Erythroblast (primary cell): ENCODE measurements around the gene NKIRAS2.

Source experiments
- DNase-seq, 2 experiments: peaks; one replicate each; lab custom pipeline; 2025; lab: John Stamatoyannopoulos, UW
- GATA1 ChIP-seq: IDR thresholded peaks from 2 replicates; pipeline ENCODE4 v1.6.1; 2011; ENCODE audit warnings: low read depth, mild to moderate bottlenecking, control low read depth, low read length, moderate library complexity
- POLR2A ChIP-seq: IDR thresholded peaks from 2 replicates; pipeline ENCODE4 v1.6.1; 2011; ENCODE audit warnings: mild to moderate bottlenecking, low read length

NKIRAS2 gene

DNA sequence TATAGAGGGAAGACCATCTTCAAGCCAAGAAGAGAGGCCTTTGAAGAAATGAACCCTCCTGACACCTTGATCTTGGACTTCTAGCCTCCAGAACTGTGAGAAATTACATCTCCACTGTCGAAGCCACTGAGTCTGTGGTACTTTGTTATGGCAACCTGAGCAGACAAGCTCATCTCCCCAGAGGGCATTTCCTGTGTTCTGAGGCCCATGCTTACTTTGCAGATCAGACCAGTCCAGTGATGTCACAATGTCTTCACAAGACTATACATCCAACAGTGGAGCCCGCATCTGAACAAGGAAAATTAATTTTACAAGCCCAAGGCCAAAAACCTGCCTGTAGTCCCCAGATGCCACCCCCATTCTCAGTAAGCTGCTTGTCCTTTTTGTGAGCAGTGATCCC is 45.3 kb downstream of the NKIRAS2 start:
- TF ChIP-seq GATA1 (no peak), POLR2A (no peak)
- no peak for DNase-seq

DNA sequence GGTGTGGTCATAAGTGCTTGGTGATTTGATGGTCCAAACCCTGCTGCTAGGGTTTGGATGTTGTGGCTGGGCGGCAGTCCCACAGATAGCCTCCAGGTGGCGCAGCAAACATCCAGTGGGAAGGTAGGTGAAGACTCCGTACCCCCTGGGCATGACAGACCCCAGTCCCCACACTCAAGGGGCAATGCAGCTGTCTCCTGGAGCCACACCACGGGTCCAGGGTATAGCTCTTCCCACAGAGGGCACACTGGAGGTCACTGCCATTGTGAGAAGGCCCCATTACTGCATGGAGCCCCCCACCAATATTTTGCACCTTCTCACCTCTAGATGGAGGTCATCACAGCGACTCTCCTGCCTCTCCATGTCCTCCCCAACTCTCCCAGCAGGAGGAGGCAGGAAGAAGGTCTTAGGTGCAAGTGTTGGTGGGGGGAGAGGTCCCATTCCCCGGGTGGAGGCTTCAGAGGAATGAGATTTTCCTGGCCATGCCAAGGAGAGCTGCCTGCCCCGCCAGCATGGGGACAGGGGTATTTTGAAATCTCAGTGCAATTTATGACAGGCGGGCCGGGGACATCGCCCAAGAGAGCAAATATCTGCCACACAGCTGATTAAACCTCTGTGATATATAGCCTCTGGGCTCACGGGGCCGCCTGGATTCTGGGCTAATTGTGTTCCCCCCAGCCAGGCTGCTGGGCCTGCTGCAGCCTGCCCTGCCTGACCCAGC is 47.6 kb downstream of the NKIRAS2 start:
- peak; percentile 54 to 77 for DNase-seq
- no peak for TF ChIP-seq POLR2A
- TF ChIP-seq GATA1: no peak

- DNase-seq: no peak
- no peak for TF ChIP-seq POLR2A
- TF ChIP-seq GATA1: no peak
Measured at GRCh38 chr17:42068979-42069378, 49.1 kb downstream of the NKIRAS2 start.

- no peak for TF ChIP-seq POLR2A
- TF ChIP-seq GATA1: no peak
- DNase-seq: no peak
Measured at GRCh38 chr17:42071810-42072209, 51.9 kb downstream of the NKIRAS2 start.

DNA sequence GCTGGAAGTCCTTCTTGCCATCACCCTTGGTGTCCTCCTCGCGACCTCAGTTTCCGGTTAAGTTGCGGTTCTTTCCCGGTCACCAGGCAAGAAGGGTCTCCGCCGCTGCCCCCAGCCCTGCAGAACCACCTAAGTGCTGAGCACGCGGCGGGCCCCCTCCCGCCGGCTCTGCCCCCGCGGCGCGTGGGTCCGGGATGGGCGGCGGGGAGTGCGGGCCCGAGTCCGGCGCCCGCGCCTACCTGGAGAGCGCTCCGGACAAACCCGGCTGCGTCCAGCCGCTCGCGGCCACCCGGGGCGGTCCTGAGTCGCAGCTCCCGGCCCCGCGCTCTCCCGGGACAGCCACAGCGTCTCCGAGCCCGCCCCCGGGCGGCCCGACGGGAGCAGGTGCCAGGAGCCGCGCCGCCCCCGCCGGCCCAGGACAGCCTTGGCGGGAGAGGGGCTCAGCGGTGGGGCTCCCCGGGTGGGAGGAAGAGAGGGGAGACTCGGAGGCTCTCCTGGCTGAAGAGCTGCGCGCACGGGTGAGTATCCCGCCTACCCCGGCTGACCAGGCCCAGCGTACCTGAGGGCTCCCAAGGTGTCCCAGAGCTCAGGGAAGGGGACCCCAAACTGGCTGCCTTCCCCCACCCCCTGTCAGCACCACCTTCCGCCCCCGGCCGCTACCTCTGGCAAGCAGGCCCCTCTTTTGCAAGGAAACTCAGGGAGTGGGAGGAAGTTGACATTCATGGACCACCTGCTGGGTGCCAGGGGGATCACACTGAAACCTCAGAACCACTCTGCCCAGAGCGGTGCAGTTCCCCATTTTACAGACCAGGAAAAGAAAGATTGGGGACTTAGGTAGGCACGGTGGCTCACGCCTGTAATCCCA is 52.7 kb downstream of the NKIRAS2 start:
- DNase-seq: no peak

More for the DNA sequence above, 52.7 kb downstream of the NKIRAS2 start:
- TF ChIP-seq GATA1: no peak
